Stimulated activated CD8-positive, alpha-beta memory T cell treated with anti-CD3 and anti-CD28 coated beads, Interleukin-2, amount 100 ng/mL, for 1 hour (primary cell): ENCODE measurements around the gene CHST15.
"Not testable (repeated sequence)": the region's sequence is repeated elsewhere in the genome, so short reads cannot be mapped to it uniquely, and the experiment has no call there.

Source experiments
- DNase-seq, 2 donors: peaks; one replicate each; pipeline ENCODE4 v3.0.0-alpha.2; 2020; ENCODE audit warnings: low read depth in 2 of 2

The CHST15 gene

DNA sequence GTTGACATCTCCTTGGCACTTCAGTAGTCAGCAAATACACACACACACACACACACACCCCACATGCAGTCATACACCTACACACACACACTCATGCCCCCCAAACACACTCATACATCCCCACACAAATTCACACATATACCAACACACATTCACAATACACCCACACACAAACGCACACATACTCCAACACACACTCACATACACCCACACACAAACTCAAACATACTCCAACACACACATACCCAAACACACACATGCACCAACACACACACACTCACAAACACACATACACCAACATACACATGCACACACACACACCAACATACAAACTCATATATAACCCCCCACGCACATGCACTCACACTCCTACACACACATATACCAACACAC, 31.4 kb upstream of the CHST15 start:
- DNase-seq, result no peak

DNA sequence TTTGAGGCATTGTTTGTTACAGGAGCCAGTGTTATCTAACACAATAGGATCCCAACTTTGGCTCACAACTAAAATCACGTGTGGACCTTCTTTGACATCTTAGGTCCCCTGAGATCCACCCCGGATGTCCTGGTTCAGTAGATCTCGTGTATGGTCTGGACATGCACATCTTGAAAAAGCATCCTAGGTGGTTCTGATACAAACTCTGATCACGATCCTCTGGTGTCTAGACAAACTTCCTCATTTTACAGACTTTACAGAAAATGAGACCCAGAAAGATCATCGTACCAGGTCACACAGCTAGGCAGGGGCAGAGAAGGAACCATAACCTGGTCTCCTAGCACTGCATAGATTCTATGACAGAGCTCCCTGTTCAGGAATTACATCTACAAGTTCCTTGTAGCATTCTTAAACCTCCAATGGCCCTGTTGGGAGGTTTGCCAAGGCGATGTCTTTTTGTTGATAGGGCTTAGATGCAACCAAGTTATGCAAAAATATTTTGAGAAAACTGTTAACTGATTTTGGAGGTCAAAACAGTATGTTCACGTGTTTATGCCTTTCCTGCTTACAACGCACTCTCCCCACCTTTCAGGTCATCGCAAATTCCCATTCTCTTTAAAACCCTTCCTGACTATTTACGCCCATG, 30.8 kb upstream of the CHST15 start:
- DNase-seq, result no peak

- DNase-seq, result no peak
These were observed 29.8 kb upstream of the CHST15 start for GRCh38 chr10:124123156-124123555.

- DNase-seq, result no peak
These were observed 28.8 kb upstream of the CHST15 start for GRCh38 chr10:124122211-124122610.

DNA sequence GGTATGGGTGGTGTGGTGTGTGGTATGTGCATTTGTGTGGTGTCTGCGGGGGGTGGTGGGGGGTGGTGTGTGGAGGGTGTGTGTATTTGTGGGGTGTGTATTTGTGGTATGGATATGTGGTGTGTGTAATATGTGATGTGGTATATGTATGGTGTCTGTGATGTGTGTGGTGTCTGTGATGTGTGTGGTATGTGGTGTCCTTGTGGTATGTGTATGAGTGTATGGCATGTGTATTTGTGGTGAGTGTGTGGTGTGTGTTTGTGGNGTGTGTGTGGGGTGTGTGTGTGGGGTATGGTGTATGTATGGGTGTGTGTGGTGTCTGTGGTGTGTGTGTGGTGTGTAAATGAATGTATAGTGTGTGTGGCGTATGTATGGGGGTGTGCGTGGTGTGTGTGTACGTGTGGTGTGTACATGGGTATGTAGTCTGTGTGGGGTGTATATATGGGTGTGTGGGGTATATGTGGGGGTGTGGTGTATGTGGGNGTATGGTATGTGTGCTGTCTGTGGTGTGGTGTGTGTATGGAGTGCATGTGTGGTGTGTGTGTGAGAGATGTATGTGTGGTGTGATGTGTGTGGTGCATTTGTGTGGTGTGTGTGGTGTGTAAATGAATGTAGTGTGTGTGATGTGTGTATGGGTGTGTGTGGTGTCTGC, 27.1 kb upstream of the CHST15 start:
- DNase-seq, result no peak

DNA sequence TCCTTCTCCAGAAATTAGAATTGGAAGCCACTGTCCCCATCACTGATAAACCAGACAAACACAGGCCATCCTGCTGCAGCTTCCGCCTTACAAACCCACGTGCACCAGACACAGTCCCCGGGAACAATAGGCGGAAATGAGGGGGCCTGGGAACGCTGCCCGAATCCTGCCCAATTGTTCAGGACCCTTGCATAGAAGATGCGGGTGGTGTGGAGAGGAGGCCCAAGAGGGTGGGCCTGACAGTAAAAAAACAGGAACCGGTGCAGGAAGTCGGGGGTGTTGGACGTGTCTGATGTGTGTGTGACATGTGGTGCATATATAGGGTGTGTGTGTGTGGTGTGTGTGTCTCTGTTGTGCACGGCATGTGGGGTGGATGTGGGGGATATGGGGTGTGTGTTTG, 26.5 kb upstream of the CHST15 start:
- no peak for DNase-seq

GRCh38 chr10:124119216-124119615, 25.8 kb upstream of the CHST15 start:
- DNase-seq, result no peak

DNA sequence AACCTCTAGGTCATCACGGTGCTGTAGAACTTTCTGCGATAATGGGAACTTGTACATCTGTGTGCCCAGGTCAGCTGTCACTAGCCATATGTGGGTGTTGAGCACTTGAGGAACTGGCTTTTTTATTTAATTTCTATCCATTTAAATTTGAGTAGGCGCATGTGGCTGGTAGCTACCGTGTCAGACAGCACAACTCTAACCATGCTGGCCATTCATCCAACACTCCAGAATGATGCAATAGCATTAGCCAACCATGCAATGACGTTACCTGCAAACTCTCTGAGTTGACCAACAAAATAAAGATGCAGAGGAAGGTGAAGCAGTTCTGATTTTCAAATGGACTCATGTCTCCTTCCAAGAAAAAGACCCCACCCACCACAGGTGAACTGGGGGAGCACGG, 24.4 kb upstream of the CHST15 start:
- no peak for DNase-seq

DNA sequence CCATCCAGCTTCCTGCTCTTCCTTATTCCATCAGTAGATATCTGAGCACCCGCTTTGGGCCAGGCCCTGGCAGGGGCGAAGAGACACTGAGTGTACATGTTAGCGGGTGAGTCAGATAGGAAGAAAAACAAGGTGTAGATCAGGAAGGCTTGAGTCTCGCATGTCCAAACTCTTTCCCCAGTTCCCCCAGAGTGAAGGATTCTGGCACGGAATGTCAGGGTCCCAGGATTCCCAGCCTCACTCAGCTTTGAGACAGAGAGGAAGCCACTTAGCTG, 24.1 kb upstream of the CHST15 start:
- no peak for DNase-seq

- no peak for DNase-seq
These were observed 23.5 kb upstream of the CHST15 start for GRCh38 chr10:124116771-124117510.

DNA sequence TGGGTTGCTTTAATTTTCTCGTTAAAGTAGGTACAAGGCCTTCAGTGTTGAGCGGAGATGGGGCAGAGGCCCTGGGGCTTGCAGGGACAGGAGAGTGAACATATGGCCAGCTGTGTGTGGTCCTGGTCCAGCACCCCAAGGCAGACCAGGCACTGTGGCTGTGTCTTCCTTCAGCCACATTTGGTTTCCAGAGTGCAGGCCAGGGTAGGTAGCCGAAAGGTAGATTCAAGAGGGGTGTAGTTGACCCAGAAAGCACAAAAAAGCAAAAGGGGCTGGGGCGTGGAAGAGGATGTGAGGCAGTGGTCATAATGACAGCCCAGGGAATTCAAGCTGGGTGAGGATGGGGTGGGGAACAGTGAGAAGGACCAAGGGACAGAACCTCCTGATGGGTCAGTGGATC, 21.3 kb upstream of the CHST15 start:
- DNase-seq, result no peak

DNA sequence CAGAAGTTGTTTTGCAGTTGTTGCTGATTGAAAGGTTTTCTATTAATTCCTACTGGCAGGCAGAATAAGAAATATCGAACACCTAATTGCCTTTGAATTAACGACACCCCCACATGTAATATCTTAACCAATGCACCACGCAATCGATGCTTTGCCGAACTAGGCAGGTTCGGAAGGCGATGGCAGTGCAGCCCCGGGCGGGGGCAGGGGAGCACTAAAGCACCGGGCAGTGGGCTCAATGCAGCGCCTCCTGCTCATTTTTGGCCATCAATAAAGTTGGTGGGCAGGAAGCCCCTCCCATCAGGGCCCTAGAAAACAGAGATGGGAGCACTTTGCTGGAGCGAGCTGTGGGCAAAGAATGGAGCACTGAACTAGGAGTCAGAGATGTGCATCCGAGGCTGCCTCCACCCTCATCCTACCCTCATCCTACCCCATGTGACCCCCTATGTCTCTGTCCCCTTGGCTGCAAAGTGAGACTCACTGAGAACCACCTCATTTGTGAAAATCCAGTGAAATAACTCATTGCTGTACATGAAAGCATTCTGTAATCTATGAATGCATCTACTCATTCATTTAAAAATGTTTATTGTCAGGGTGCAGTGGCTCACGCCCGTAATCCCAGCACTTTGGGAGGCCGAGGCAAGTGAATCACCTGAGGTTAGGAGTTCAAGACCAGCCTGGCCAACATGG, 19.6 kb upstream of the CHST15 start:
- no peak for DNase-seq

DNA sequence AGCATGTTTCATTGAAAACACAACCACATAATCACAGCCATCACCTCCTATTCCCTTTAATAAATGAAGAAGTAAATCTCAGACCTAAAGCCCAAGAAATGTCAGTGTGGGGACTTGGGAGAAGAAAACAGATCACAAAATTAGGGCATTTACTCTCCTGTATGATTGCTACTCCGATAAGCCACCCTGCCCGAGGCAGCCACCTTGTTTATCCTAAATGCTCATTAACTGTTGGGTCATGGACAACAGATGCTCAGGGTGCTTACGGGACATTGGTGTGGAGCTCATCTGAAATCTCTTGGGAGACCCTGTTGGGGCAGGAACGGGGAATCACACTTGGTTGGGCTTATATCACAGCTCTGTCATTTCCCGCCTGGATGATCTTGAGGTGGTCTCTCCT, 17.5 kb upstream of the CHST15 start:
- DNase-seq, result no peak

DNA sequence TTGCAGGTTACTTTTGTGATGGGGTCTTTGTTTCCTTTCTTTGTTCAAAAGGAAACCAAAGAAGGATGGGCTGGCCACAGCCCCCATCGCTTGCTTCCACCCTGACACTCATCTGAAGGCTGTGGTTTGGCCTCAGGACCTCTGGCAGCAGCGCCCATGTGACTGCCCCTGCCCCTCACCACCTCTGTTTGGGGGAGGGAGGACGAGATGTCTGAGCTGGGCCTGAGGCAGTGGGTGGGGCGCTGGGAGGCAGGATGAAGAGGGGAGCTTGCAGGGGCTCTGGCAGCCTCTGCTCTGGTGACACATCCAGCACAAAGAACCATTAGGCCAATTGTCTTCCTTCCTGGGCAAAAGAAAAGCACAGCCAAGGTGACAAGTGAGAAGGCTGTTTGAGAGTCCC, 15.9 kb upstream of the CHST15 start:
- DNase-seq, result no peak

DNA sequence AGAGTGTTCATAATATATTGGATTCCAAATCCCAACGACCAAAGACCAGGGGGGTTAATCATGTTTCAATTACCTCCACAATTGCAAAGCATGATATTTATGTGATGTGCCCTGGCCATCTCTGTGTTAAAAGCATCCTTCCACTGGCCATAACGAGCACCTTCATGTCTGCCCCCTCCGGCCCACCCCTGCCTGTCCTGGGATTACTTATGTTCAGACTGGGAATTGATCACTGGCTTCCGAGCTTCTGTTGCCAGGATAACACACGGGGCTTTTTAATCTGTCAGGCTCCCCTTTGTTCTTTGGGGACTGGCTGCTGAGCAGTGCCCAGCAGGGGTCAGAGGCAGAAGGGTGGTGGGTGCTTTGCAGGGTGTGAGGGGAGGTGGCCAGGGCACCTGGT, 13.7 kb upstream of the CHST15 start:
- no peak for DNase-seq

DNA sequence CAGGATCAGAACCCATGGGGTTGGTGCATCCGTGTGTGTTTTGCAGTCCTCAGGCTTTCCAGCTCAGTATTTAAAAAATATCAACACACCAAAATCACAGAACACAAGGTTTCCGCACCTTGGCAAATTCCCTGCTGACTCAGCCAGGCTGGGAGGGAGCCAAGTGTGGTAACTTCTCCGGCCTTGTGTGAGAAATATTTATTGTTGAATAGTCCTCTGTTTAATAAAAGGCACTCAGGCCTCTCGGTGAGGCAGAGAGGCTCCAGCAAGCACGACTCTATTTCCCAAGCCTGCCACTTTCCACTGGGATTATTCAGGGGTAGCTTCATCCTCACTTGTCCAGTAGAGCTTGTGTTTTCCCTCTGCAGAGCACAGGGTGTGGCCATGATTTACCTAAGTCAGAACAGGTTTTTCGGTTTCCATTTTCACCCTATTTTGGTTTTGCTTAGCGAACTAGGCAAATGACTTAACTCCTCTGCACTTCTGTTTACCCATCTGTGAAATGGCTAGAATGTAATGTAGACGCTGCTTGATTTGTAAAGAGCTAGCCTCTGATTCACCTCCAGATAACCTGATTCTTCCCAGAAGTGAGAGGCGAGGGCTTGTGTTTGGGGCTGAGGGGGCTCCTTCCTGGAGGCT, 13.0 kb upstream of the CHST15 start:
- DNase-seq, result no peak

GRCh38 chr10:124105594-124105993, 12.2 kb upstream of the CHST15 start:
- DNase-seq, result no peak

- no peak for DNase-seq
These were observed 11.6 kb upstream of the CHST15 start for GRCh38 chr10:124105045-124105444.

DNA sequence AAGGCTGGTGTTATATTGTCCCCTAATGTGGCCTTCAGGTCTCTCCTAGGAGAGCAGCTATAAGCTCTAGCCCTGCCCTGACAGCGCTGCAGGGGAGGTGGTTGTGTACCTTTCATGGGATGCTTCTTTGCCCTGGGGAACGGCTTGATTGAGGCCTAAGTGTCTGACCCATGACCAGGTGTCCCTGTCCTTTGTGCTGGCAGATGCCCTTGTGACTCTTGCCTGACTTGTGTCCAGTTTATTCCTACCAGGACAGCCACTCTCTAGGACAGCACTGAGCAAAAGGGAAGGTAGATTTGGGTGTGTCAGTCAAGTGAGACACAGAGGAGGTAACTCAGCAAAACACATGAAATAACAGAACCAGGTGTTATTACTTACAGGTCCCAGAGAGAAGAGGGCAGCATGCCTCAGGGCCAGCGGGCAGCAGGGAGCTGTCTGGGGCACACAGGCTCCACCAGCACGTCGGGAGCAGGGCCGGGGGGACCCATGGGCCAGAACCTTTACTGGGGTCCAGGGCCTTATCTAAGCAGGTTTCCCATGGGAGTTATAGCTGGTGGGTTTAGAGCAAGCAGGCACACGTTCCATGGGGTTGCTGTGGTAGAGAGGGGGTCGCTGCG, 10.7 kb upstream of the CHST15 start:
- no peak for DNase-seq

GRCh38 chr10:124101351-124101750, 8.0 kb upstream of the CHST15 start:
- DNase-seq, result no peak

DNA sequence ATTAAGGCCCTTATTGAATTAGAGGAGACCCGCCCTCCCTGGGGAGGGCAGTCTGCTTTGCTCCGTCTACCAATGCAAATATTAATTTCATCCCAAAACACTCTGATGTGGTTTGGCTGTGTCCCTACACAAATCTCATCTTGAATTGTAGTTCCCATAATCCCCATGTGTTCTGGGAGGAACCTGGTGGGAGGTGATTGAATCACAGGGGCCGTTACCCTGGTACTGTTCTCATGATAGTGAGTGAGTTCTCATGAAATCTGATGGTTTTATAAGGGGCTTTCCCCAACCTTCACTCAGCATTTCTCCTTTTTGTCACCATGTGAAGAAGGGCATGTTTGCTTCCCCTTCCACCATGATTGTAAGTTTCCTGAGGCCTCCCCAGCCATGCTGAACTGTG, 7.3 kb upstream of the CHST15 start:
- not testable (repeated sequence) for DNase-seq

- DNase-seq, result no peak
These were observed 6.7 kb upstream of the CHST15 start for GRCh38 chr10:124100124-124100523.
